HK-2 (cell line): ENCODE data around the gene REEP2.
A peak's percentile ranks its signal among the peaks of the same experiment; 100 is the strongest.

Experiments used
- DNase-seq: peaks from one replicate; pipeline ENCODE4 v3.0.0-alpha.2; 2018; ENCODE audit not compliant: unreplicated experiment

REEP2 gene

GRCh38 chr5:138448481-138449398 lies 9.9 kb downstream of the REEP2 start:
- no peak for DNase-seq

DNA sequence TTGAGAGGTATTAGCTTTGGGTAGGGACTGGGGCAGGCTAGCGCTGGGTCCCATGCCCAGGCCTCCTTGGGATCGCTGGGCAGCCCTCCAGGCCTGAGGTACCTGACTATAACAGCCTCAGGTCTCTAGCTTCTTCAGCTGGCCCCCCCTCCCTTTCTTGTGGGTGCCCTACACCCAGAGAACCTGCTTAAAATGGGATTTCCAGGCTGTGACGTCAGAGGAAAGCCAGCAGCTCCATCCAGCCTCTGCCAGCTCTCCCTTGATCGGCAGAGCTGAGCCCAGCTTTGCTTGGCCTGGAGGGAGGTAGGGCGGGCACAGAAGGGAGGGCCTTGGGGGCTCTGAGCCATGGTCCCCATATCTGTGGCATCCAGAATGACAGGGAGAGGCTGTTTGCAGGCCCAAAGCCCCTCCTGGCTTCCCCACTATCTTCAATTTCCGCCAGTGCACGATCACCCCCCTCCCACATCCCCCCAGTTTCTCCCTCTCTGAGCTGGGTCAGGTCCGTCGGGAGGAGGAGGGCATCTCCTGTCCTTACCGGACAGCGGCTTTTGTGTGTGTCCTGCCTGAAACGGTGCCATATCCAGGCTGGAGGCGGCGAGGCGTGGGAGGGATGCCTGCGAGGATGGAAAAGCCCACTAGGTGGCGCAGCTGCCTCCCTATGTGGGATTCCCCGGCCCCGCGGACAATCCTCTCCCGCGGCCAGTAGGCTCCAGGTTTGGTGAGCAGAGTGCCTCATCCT lies 10.8 kb downstream of the REEP2 start:
- DNase-seq = peak; percentile 86

- no peak for DNase-seq
Observed at GRCh38 chr5:138450971-138451370, 12.1 kb downstream of the REEP2 start.

- DNase-seq = no peak
Observed at GRCh38 chr5:138452720-138453119, 13.9 kb downstream of the REEP2 start.

DNA sequence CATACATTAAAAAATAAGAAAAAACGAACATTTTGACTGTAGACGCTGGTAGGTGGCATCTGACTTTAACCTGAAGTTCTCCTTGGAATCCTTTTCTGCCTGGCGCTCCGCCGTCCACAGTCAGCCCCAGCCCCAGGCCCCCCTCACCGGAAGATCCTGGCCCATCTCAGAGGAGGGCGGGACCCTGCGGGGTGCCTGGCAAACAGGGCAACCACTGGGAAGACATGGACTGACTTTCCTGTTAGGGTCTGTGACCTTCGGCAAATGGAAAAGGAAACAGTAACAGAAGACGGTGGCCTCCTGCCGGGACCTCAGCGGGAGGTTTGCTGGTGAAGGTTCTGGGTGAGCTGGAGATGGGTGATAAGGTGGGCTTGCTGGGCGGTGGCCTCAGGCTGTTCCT lies 14.7 kb downstream of the REEP2 start:
- no peak for DNase-seq

DNA sequence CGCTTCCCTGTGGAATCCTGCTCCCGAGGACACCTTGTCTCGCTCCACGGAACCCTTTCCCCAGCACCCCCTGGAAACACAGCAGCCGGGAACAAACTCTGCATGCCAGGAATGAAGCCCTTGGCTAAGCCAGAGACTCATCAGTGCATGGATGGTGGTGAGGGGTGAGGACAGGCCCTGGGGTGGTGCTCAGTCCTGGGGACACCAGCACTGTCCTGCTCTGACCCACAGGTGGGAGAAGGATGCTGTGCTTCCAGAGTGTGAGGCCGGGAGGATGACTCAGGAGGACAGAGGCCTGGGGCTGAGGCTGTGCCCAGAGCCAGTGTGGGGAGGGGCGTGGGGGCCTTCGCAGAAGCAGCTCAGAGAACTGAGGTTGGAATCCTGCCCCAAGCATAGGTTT lies 15.3 kb downstream of the REEP2 start:
- no peak for DNase-seq

DNA sequence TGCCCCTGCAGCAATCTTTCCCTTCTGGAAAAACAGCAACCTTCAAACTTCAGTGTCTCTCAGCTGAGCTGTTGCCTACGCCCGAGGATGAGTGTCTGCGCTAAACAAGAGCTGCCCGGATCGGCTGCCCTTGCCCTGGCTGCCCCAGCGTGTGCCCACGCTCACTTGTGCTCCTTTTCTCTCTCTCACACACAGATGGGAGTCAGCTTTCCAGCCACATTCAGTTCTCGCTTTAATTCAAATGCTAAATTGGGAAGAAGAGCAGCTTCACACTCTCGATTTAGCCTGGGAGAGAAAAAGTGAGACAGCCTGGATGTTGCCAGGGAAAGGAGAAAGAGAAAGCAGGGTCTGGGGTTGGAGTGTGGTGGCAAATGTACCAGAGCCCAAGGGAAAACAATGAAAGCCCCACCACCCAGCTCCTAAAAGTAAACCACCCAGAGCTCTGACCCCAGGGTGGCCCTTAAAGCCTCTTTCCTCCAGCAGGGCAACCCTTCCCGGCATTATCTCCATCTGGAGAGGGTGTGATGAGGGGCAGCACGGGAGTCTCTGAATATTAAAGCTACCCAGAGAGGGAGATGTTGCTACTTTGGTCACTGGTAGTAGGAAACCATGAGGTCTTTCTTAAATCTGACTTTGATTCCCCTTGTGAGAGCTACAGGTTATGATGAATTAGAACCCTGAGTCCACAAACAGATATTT lies 16.5 kb downstream of the REEP2 start:
- no peak for DNase-seq

DNA sequence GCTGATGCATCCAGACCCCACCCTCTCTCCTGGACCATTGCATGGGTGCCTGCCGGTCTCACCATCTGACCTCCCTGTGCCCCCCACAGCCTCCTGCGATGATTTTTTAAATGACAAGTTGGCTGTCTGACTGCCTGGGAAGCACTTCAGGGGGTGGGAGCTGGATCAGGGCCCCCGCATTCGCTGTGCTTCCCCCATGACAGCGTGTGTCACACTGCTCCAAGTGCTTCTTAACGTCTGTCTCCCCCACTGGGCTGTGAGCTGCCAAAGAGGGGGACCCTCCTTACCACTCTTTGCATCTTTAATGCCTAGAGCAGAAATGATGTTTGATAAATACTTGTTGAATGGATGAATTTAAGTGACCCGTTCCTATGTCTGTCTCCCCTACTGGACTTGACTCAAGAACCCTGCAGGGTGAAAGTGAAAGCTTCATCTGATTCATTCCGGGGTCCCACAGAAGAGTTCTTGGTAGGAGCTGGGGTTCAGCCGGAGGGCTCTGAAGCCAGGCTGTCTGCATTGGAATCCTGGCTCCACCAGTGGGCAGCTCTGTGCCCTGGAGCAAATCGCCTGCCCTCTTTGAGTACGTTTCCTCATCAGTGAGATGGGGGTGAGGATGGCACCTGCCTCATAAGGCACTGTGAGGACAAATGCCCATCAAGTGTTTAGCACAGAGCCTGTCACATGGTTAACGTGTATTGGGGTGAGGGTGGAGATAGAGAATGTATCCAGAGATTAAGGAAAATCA lies 18.8 kb downstream of the REEP2 start:
- no peak for DNase-seq

DNA sequence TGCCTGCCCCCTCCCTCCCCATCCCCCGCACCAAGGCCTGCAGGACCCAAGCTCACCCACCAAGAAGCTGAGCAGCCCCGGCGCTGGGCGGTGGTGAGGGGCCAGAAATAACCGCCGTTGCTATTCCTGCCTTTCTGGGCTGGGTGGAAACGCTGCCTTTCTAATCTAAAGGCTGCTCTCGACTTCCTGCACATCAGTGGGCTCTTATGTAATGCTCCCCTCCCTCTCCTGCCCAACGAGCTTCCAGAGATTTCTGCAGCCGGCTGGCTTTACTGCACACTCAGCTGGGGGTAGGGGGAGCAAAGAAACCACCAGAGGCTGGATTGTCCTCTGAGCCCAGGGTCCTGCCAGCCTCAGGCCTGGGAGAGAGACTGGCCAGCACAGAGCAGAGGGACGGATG lies 19.5 kb downstream of the REEP2 start:
- DNase-seq = no peak

GRCh38 chr5:138458856-138459255 lies 20.0 kb downstream of the REEP2 start:
- no peak for DNase-seq

GRCh38 chr5:138459311-138459933 lies 20.6 kb downstream of the REEP2 start:
- no peak for DNase-seq

DNA sequence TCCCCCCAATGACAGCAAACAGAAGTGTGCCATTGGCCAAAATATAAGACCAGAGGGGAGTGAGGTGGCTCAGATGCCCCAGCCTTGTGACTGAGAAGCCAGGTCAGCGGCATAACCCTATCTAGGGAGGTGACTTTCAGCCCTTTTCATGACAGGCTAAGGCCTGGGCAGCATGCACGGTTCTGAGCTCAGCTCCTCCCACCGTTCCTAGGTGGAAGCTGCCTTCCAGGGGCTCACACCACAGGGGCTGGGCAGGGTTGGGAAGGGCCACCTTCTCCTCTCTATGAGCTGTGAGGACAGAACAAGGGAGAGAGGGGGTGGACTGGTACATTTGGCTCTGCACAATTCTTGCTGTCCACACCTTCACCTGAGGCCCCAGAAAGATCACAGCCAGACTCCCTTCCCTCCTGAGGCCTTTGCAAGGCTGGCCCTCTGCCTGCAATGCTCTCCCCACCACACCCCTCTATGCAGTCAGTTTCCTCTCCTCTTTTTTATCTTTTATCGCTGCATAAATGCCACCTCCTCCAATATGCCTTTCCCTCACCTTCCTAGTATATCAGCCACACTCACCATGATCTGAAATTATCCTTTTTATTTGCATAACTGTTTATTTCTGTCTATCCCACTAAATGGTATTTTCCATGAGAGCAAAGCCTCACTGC lies 21.3 kb downstream of the REEP2 start:
- DNase-seq = no peak

DNA sequence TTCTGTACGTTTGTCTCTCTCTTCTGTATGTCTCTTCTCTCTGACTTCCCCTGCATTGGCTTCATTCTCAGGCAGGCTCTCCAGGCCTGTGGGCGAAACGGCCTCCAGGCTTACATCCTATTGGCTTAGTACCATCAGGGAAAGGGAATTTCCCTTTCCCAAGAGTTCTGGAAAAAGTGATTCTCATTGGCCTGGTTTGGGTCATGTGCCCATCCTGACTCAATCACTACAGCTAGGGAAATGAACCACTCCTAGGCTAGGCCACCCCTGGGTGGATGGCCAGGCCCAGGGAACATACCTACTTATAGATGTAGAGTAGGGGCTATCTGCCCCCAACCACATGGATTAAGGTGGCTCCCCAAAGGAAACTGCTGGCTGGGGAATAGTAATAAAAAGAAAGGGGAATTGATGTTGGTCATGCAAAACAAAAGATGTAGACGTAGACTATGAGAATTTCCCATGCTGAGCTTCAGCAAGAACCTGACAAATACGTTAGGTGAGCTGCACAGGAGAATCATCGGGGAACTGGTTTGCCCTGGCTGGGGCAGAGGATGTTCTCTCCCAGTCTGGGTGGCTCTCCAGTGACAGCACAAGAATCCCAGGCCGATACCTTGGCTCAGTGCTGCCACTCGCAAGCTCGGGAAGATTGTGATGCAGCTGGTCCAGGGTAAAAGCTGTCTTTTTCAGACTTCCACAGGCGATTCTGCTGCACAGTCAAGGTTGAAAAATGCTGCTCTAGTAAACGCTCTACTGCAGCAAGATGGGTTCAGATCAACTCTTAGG lies 22.7 kb downstream of the REEP2 start:
- DNase-seq = peak; percentile 55

- no peak for DNase-seq
Observed at GRCh38 chr5:138463419-138464007, 24.7 kb downstream of the REEP2 start.

DNA sequence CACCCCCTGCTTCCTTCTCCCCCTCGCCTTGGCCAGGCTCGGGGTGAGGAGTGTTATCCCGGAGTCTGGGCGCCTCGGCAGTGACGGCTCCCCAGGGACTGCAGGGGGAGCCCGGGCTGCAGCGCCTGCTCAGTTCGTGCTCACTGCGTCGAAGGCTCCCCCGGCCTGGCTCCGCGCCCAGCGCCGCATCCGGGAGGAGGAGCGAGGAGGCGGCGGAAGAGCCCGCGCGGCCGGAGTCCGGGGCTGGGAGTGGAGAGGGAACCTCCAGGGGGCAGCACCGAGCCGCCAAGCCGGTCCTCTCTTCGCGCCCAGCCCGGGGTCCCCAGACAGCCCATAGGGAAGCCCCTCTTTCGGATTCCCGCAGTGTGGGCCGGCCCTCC lies 25.1 kb downstream of the REEP2 start:
- DNase-seq = peak; percentile 90

DNA sequence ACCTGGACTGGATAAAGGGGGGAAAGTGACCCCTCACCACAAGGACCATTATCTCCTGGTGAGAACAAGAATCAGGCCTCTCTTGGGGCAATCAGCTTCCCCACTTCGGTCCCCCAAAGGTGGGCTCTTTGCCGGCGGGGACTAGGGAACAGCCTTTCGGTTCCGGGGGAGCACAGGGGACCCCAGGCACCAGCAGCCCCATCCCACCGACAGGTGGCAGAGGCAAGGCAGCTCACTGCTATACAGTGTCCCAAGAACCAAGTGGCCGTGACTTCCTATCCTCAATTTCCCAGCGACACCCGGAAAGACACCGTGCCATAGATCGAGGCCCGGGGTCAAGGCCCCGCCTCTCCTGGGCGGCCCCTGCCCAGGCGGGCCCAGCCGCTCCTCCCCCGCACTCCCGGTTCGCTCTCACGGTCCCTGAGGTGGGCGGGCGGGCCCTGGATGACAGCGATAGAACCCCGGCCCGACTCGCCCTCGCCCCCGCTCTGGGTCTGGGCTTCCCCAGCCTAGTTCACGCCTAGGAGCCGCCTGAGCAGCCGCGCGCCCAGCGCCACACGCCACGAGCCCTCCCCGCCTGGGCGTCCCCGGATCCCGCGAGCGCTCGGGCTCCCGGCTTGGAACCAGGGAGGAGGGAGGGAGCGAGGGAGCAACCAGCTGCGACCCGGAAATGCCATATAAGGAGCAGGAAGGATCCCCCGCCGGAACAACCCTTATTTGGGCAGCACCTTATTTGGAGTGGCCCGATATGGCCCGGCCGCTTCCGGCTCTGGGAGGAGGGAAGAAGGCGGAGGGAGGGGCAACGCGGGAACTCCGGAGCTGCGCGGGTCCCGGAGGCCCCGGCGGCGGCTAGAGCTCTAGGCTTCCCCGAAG lies 25.8 kb downstream of the REEP2 start:
- peak; percentile 91 for DNase-seq

DNA sequence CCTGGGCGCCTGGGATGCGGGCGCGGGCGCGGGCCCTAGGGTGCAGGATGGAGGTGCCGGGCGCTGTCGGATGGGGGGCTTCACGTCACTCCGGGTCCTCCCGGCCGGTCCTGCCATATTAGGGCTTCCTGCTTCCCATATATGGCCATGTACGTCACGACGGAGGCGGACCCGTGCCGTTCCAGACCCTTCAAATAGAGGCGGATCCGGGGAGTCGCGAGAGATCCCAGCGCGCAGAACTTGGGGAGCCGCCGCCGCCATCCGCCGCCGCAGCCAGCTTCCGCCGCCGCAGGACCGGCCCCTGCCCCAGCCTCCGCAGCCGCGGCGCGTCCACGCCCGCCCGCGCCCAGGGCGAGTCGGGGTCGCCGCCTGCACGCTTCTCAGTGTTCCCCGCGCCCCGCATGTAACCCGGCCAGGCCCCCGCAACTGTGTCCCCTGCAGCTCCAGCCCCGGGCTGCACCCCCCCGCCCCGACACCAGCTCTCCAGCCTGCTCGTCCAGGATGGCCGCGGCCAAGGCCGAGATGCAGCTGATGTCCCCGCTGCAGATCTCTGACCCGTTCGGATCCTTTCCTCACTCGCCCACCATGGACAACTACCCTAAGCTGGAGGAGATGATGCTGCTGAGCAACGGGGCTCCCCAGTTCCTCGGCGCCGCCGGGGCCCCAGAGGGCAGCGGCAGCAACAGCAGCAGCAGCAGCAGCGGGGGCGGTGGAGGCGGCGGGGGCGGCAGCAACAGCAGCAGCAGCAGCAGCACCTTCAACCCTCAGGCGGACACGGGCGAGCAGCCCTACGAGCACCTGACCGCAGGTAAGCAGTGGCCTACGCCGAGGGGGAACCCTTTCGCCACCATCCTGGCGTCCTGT lies 26.6 kb downstream of the REEP2 start, which contains the start of gene EGR1:
EGR1 (plus strand) TSS at position 219 of the 864 bp plus-strand sequence; CDS start at position 502, 283 bp downstream.
- peak; percentile 88 for DNase-seq
